Lung (tissue), 12 donors: Measurements from ENCODE around the gene CPN1. TPM values are rescaled to one million over a fixed set of nuclear protein-coding genes. Genes with fewer than 3 reads are reported as not detected.

Source experiments
- ATAC-seq: fragments of 200-7000 bp; cut with Tn5 transposase; one replicate; pipeline ENCODE4 v1.9.1; 2020; ENCODE audit warnings: moderate number of reproducible peaks; ENCODE audit not compliant: insufficient read depth, low FRiP score
- DNase-seq, 3 donors: peaks; one replicate each; pipeline ENCODE4 v3.0.0-alpha.2; 2013 to 2017
- H3K27ac ChIP-seq, 2 donors: one replicate each; pipeline ENCODE4 v1.5.1; 2013; ENCODE audit warnings: mild to moderate bottlenecking in 2 of 2, moderate library complexity in 2 of 2, control low read depth in 1 of 2, inconsistent platforms in 1 of 2, low read depth in 1 of 2, low read length in 1 of 2
- H3K27me3 ChIP-seq, 3 donors: one replicate each; pipeline ENCODE4 v1.5.1; 2013; ENCODE audit warnings: low read length in 2 of 3; ENCODE audit not compliant: control insufficient read depth in 3 of 3, insufficient read depth in 3 of 3
- H3K36me3 ChIP-seq, 4 donors: one replicate each; pipeline ENCODE4 v1.5.1; 2013; ENCODE audit warnings: low read length in 4 of 4, mild to moderate bottlenecking in 1 of 4, moderate library complexity in 1 of 4; ENCODE audit not compliant: control insufficient read depth in 4 of 4, insufficient read depth in 4 of 4
- H3K4me1 ChIP-seq, 5 donors: one replicate each; pipeline ENCODE4 v1.5.1; 2013; ENCODE audit warnings: low read length in 5 of 5, mild to moderate bottlenecking in 2 of 5, moderate library complexity in 1 of 5; ENCODE audit not compliant: control insufficient read depth in 5 of 5, insufficient read depth in 5 of 5
- H3K4me3 ChIP-seq: one replicate; pipeline ENCODE4 v1.5.1; 2013; ENCODE audit warnings: mild to moderate bottlenecking, control low read depth, moderate library complexity
- H3K9ac ChIP-seq, 2 donors: one replicate each; pipeline ENCODE4 v1.5.1; 2013; ENCODE audit warnings: low read length in 2 of 2, control low read depth in 1 of 2; ENCODE audit not compliant: insufficient read depth in 1 of 2
- H3K9me3 ChIP-seq, 4 donors: one replicate each; pipeline ENCODE4 v1.5.1; 2013; ENCODE audit warnings: low read length in 3 of 4, mild to moderate bottlenecking in 1 of 4, moderate library complexity in 1 of 4; ENCODE audit not compliant: control insufficient read depth in 4 of 4, insufficient read depth in 3 of 4
- CTCF ChIP-seq: IDR thresholded peaks from 2 replicates; pipeline ENCODE4 v1.5.1; 2012; ENCODE audit warnings: mild to moderate bottlenecking; ENCODE audit errors: control extremely low read depth, extremely low read depth
- WGBS, 2 donors: extraction: QIAGEN DNeasy Blood & Tissue Kit; methylation state at CpG; one replicate each; pipeline ENCODE4 v1.1.7; 2013; 5-methylcytosine and 5-hydroxymethylcytosine counted together
- polyA plus RNA-seq, 2 donors: library from polyadenylated mRNA; stranded (reverse); fragments of 200-250 nt; gene quantifications; one replicate each; pipeline ENCODE4 v1.2.1, GENCODE V29; 2013
- total RNA-seq, 2 donors: library from RNA; depleted of rRNA in 1 of 2; stranded (reverse); fragments of >200 nt in 1 of 2; gene quantifications; one replicate each; pipeline ENCODE4 v1.2.1, GENCODE V29; 2014 to 2021
- donor health status: control.
- donor health status: control.
- donor health status: Bipolar disorder and iron deficiency.
- donor health status: healthy.
- donor health status: DM: yes; HTN: yes; CAD: no.

Gene CPN1
- total and polyA plus RNA-seq, 4 donors: not detected

- Histone ChIP-seq H3K9ac (no peak overlapping the region), H3K27me3 (peaks cover 0 to 7% (median 0%) of the 10 kb centered on the region in 3 donors), H3K27ac (no peak overlapping the region), H3K36me3 (no peaks in the 10 kb centered on the region), H3K4me1 (no peaks in the 10 kb centered on the region), H3K9me3 (peaks cover 0 to 3% (median 0%) of the 10 kb centered on the region in 4 donors), H3K4me3 (no peak overlapping the region)
- DNase-seq (no peak), ATAC-seq (no peak)
- 49 to 67% methylated on average over 6 of the region's 6 CpGs for WGBS, 2 donors
- no peak for TF ChIP-seq CTCF
Observed at GRCh38 chr10:100053686-100054460, 27.8 kb downstream of the CPN1 start.

DNA sequence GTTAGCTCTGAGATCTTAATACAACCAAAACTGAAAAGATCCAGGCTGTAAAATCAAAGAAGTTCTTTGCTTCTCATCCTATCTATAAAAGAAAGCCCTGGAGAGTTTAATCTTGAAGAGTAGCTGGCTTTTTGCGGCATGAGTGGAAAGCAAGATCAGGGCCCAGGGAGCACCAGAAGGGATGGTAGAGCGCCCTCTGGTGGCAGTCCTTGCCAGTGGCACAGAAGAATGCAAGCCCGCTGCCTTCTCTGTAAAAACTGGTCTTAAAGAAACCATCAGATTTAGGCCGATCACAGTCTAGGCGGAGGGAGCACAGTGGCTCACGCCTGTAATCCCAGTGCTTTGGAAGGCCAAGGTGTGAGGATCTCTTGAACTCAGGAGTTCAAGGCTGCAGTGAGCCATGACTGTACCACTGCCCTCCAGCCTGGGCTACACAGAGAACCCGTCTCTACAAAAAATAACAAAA, 35.6 kb downstream of the CPN1 start:
- WGBS, 2 donors: 18 to 20% methylated on average over 7 of the region's 7 CpGs
- Histone ChIP-seq H3K9ac (no peak overlapping the region), H3K36me3 (no peaks in the 10 kb centered on the region), H3K9me3 (no peaks in the 10 kb centered on the region), H3K27ac (no peak overlapping the region), H3K4me3 (no peak overlapping the region), H3K27me3 (no peaks in the 10 kb centered on the region), H3K4me1 (peaks cover 0 to 6% (median 0%) of the 10 kb centered on the region in 5 donors)
- ATAC-seq: peak; percentile 92
- DNase-seq: peak; percentile 90 to 92 (median 91)
- TF ChIP-seq CTCF: peak; percentile 91

GRCh38 chr10:100045592-100045991, 36.1 kb downstream of the CPN1 start:
- no peak for TF ChIP-seq CTCF
- no peak overlapping the region for H3K27ac ChIP-seq
- no peak overlapping the region for H3K9ac ChIP-seq
- H3K4me3 ChIP-seq: no peak overlapping the region
- H3K9me3 ChIP-seq: no peaks in the 10 kb centered on the region
- DNase-seq (no peak), ATAC-seq (no peak)
- no peaks in the 10 kb centered on the region for H3K27me3 ChIP-seq
- H3K4me1 ChIP-seq: peaks cover 0 to 6% (median 0%) of the 10 kb centered on the region in 5 donors
- WGBS, 2 donors: 65 to 80% methylated on average over 2 of the region's 2 CpGs
- H3K36me3 ChIP-seq: no peaks in the 10 kb centered on the region
